Ureter (tissue), 1 donor: Measurements from ENCODE around the gene PGRMC2. TPM values are rescaled to one million over a fixed set of nuclear protein-coding genes. Genes with fewer than 3 reads are reported as not detected.
A peak's percentile ranks its signal among the peaks of the same experiment; 100 is the strongest.

ENCODE experiments used
- DNase-seq: peaks from one replicate; pipeline ENCODE4 v3.0.0-alpha.2; 2020; ENCODE audit warnings: low spot score
- total RNA-seq: library from RNA; stranded (reverse); gene quantifications from one replicate; pipeline ENCODE4 v1.2.4, GENCODE V29; 2023
- donor health status: DM: yes; HTN: yes; CAD: no.

PGRMC2 gene
- total RNA-seq, 1 donor from 2014 or later: 80.5 TPM

GRCh38 chr4:128298852-128299251 lies 11.2 kb upstream of the PGRMC2 start:
- DNase-seq: no peak

GRCh38 chr4:128298146-128298758 lies 10.6 kb upstream of the PGRMC2 start:
- DNase-seq: no peak

GRCh38 chr4:128295255-128295654 lies 7.6 kb upstream of the PGRMC2 start:
- no peak for DNase-seq

- DNase-seq: no peak
Observed at GRCh38 chr4:128294464-128294863, 6.9 kb upstream of the PGRMC2 start.

- DNase-seq: no peak
Observed at GRCh38 chr4:128292349-128292748, 4.7 kb upstream of the PGRMC2 start.

GRCh38 chr4:128291096-128291495 lies 3.5 kb upstream of the PGRMC2 start:
- DNase-seq: no peak

GRCh38 chr4:128290526-128290925 lies 2.9 kb upstream of the PGRMC2 start:
- DNase-seq: no peak

GRCh38 chr4:128289523-128290158 lies 2.0 kb upstream of the PGRMC2 start:
- DNase-seq: no peak

- no peak for DNase-seq
Observed at GRCh38 chr4:128288689-128289106, 1.1 kb upstream of the PGRMC2 start.

- peak; percentile 100 for DNase-seq
Observed at GRCh38 chr4:128287871-128288688, 467 bp upstream of the PGRMC2 start.

GRCh38 chr4:128286474-128287058 lies 1.0 kb downstream of the PGRMC2 start:
- DNase-seq: no peak

- no peak for DNase-seq
Observed at GRCh38 chr4:128285085-128285997, 2.3 kb downstream of the PGRMC2 start.

- no peak for DNase-seq
Observed at GRCh38 chr4:128284317-128284716, 3.3 kb downstream of the PGRMC2 start.

- no peak for DNase-seq
Observed at GRCh38 chr4:128283071-128283470, 4.5 kb downstream of the PGRMC2 start.

GRCh38 chr4:128282516-128282915 lies 5.1 kb downstream of the PGRMC2 start:
- no peak for DNase-seq

- no peak for DNase-seq
Observed at GRCh38 chr4:128281354-128281753, 6.3 kb downstream of the PGRMC2 start.

GRCh38 chr4:128279624-128280225 lies 7.9 kb downstream of the PGRMC2 start:
- DNase-seq: no peak

- DNase-seq: no peak
Observed at GRCh38 chr4:128277856-128278255, 9.8 kb downstream of the PGRMC2 start.

- DNase-seq: no peak
Observed at GRCh38 chr4:128275346-128275745, 12.3 kb downstream of the PGRMC2 start.

- DNase-seq: no peak
Observed at GRCh38 chr4:128271551-128271950, 16.1 kb downstream of the PGRMC2 start.

GRCh38 chr4:128268970-128269369 lies 18.6 kb downstream of the PGRMC2 start:
- DNase-seq: no peak
